ENCODE measurements around the gene SPIRE1.
"Not testable (repeated sequence)": the region's sequence is repeated elsewhere in the genome, so short reads cannot be mapped to it uniquely, and the experiment has no call there.

Gene SPIRE1

GRCh38 chr18:12410747-12411146 lies 247.2 kb downstream of the SPIRE1 start:
- DNase-seq = not testable (repeated sequence)

GRCh38 chr18:12410081-12410481 lies 247.8 kb downstream of the SPIRE1 start:
- no peak for DNase-seq

- no peak for DNase-seq
Observed at GRCh38 chr18:12409469-12409868, 248.4 kb downstream of the SPIRE1 start.

GRCh38 chr18:12408247-12408869 lies 249.5 kb downstream of the SPIRE1 start:
- DNase-seq = peak; percentile 19 to 40 (median 38)

GRCh38 chr18:12406371-12407111 lies 251.4 kb downstream of the SPIRE1 start:
- peak in 2 of 4 experiments; percentile 26 to 59 for DNase-seq

- DNase-seq = no peak
Observed at GRCh38 chr18:12405066-12405465, 252.8 kb downstream of the SPIRE1 start.

GRCh38 chr18:12403601-12404506 lies 254.1 kb downstream of the SPIRE1 start:
- peak; percentile 70 to 85 (median 78) for DNase-seq

GRCh38 chr18:12401881-12402280 lies 256.0 kb downstream of the SPIRE1 start:
- no peak for DNase-seq

GRCh38 chr18:12399231-12399630 lies 258.7 kb downstream of the SPIRE1 start:
- DNase-seq = no peak

- DNase-seq = no peak
Observed at GRCh38 chr18:12398625-12399024, 259.3 kb downstream of the SPIRE1 start.

GRCh38 chr18:12397793-12398192 lies 260.1 kb downstream of the SPIRE1 start:
- DNase-seq = no peak

- DNase-seq = no peak
Observed at GRCh38 chr18:12397254-12397653, 260.7 kb downstream of the SPIRE1 start.

All from suppressor macrophage (primary cell).